Lower lobe of right lung (tissue), 2 donors: Measurements from ENCODE around the gene AFF3. TPM values are rescaled to one million over a fixed set of nuclear protein-coding genes. Genes with fewer than 3 reads are reported as not detected.

Experiments used
- ATAC-seq, 2 donors: fragments of 200-7000 bp; cut with Tn5 transposase; one replicate each; pipeline ENCODE4 v1.9.1; 2020 to 2022; ENCODE audit warnings: mild to moderate bottlenecking in 2 of 2, moderate library complexity in 2 of 2
- DNase-seq: peaks from one replicate; pipeline ENCODE4 v3.0.0-alpha.2; 2020
- H3K27ac ChIP-seq: fragments of 200-600 bp; one replicate; pipeline ENCODE4 v1.8.0; 2022
- H3K27me3 ChIP-seq: fragments of 200-600 bp; one replicate; pipeline ENCODE4 v1.8.0; 2022; ENCODE audit warnings: low read depth
- H3K36me3 ChIP-seq: fragments of 200-600 bp; one replicate; pipeline ENCODE4 v1.8.0; 2022; ENCODE audit warnings: mild to moderate bottlenecking
- H3K4me1 ChIP-seq: fragments of 200-600 bp; one replicate; pipeline ENCODE4 v1.8.0; 2022
- H3K4me3 ChIP-seq: fragments of 200-600 bp; one replicate; pipeline ENCODE4 v1.8.0; 2022; ENCODE audit warnings: mild to moderate bottlenecking
- H3K9me3 ChIP-seq: fragments of 200-600 bp; one replicate; pipeline ENCODE4 v1.8.0; 2022
- intact Hi-C: fragments of 100-400 bp; cut with DNase I; formaldehyde crosslinking; loops from one replicate; pipeline ENCODE4 v1.11.0; 2022
- total RNA-seq: library from RNA; stranded (reverse); fragmentation: NEBNext Ultra II Directional; extraction: Animal tissue kit (Norgen Biotek cat#: 25700); gene quantifications from one replicate; pipeline ENCODE4 v1.2.1, GENCODE V29; 2021
- TF ChIP-seq, protein P1 (sequence below): fragments of 200-600 bp; IDR thresholded peaks from one replicate; pipeline ENCODE4 v1.8.0; 2022; ENCODE audit warnings: antibody characterized with exemption, mild to moderate bottlenecking
- donor health status: DM: no; HTN: yes; CAD: no; lungs with severe emphysema.

The AFF3 gene
- total RNA-seq, 1 donor from 2014 or later, result 57.3 TPM

DNA sequence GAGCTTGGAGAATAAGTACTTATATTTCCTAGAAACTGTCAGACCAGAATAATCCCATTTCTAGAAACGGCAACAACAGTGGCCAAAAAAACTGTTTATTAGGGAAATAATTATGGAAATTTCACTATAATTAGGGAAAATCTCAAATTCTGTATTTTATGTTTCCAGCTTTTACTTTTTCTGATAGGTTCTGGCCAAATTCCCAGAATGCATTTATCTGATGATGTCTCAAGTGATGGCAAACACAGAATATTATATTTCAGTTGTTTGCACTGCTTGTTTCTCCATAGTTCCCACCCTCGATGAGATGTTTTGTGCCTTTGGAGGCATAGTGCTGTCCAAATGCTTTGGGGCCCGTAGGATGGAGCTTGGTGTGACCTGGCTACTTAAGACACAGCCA, 66.9 kb downstream of the AFF3 start:
- DNase-seq (no peak), ATAC-seq (no peak)
- TF ChIP-seq, protein P1, sequence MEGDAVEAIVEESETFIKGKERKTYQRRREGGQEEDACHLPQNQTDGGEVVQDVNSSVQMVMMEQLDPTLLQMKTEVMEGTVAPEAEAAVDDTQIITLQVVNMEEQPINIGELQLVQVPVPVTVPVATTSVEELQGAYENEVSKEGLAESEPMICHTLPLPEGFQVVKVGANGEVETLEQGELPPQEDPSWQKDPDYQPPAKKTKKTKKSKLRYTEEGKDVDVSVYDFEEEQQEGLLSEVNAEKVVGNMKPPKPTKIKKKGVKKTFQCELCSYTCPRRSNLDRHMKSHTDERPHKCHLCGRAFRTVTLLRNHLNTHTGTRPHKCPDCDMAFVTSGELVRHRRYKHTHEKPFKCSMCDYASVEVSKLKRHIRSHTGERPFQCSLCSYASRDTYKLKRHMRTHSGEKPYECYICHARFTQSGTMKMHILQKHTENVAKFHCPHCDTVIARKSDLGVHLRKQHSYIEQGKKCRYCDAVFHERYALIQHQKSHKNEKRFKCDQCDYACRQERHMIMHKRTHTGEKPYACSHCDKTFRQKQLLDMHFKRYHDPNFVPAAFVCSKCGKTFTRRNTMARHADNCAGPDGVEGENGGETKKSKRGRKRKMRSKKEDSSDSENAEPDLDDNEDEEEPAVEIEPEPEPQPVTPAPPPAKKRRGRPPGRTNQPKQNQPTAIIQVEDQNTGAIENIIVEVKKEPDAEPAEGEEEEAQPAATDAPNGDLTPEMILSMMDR, result no peak
- H3K36me3 ChIP-seq, result no peaks in the 10 kb centered on the region
- no peak overlapping the region for H3K27ac ChIP-seq
- no peak overlapping the region for H3K4me3 ChIP-seq
- H3K4me1 ChIP-seq, result peaks cover 4% of the 10 kb centered on the region
- H3K27me3 ChIP-seq, result no peaks in the 10 kb centered on the region
- no peaks in the 10 kb centered on the region for H3K9me3 ChIP-seq
- intact Hi-C loops, result no loop called here

DNA sequence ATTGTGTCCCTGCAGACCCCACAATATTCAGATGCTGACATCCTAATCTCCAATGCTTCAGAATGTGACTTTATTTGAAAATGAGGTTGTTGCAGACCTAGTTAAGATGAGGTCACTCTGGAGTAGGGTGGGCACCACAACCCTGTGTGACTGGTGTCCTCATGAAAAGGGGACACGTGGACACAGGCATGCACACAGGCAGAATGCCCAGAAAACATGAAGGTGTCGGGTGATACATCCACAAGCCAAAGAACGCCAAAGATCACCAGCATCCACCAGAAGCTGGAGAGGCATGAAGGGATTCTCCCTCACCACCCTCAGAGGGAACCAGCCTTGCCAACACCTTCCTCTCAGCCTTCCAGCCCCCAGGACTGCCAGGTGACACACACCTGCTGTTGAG, 69.3 kb downstream of the AFF3 start:
- Histone ChIP-seq H3K27ac (no peak overlapping the region), H3K4me3 (no peak overlapping the region), H3K9me3 (no peaks in the 10 kb centered on the region), H3K27me3 (no peaks in the 10 kb centered on the region), H3K36me3 (no peaks in the 10 kb centered on the region), H3K4me1 (peaks cover 4% of the 10 kb centered on the region)
- ATAC-seq (no peak), DNase-seq (no peak)
- TF ChIP-seq, protein P1, result no peak
- intact Hi-C loops, result no loop called here

DNA sequence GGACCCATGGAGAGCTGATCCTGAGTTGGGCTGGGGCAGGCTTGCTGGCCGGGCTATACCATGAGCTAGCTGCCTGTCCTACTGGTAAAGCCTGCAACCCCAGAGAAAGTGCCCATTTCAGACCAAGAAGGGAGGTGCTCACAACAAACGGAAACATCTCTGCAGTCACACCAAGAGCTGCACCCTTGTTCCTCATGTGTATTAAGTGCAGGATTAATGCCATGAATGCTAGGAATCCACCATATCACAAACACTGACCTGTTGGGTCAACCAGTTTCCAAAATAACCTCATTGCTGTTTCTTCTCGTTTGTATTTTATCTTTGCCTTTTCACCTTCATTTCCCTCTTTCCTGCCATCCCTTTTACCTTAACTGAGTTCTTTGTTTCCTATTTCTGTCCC, 69.9 kb downstream of the AFF3 start:
- Histone ChIP-seq H3K4me1 (peaks cover 9% of the 10 kb centered on the region), H3K36me3 (no peaks in the 10 kb centered on the region), H3K9me3 (no peaks in the 10 kb centered on the region), H3K4me3 (no peak overlapping the region), H3K27ac (no peak overlapping the region), H3K27me3 (no peaks in the 10 kb centered on the region)
- ATAC-seq, result no peak
- no peak for DNase-seq
- TF ChIP-seq, protein P1, result no peak
- intact Hi-C loops, result no loop called here

DNA sequence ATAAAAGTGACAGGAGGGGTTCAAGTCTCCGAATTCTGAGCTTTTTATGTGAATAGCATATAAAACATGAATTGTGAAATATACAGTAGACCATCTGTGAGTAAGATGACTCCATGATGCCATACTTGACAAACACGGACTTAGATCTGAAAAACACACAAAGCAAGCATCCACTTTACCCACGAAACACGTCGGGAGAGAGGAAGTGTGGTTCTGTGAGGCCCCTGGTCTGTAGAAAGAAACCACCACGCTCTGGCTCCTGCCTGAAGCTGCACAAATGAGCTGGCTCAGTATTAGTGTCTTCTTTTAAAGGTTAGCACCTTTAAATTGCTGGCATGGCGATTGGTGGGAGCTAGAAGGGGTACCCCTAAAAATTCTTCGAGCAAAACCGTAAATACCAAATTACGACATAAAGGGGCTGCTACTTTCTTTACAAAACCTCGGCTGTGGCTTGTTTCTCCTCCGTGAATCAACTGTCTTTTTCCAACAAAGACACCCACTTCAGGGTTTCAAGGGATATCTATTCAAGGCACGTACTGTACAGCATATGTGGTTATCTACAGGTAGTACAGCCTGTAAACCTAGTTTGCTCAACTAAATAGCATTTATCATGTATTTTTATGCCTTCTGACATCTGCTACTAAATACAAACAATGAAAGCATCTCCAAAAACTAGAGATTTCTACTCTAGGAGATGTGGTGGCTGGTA, 70.9 kb downstream of the AFF3 start:
- Histone ChIP-seq H3K27ac (no peak overlapping the region), H3K36me3 (no peaks in the 10 kb centered on the region), H3K9me3 (no peaks in the 10 kb centered on the region), H3K4me1 (peaks cover 19% of the 10 kb centered on the region), H3K4me3 (no peak overlapping the region), H3K27me3 (no peaks in the 10 kb centered on the region)
- TF ChIP-seq, protein P1, result no peak
- ATAC-seq (no peak), DNase-seq (no peak)
- intact Hi-C loops, result no loop called here

DNA sequence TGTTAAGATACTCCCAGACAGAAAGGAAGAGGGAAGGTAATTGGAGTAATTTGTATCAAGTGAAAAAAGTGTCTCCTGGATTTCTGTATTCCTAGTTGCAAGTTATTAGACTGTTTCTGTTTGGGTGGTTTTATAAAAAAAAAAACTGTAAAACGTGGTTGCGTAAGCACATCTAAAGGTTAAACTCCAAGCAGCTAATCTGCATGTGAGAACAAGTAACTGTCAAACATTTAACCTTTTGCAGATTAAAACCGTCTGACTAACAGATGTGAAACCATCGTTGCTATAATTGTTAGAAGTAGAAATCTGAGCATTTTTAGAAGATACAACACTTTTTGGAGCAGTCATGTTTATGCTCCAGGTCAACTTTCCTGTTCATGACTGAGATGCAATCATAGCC, 72.3 kb downstream of the AFF3 start:
- DNase-seq (no peak), ATAC-seq (no peak)
- Histone ChIP-seq H3K27me3 (no peaks in the 10 kb centered on the region), H3K4me3 (no peak overlapping the region), H3K36me3 (no peaks in the 10 kb centered on the region), H3K9me3 (no peaks in the 10 kb centered on the region), H3K4me1 (peaks cover 26% of the 10 kb centered on the region), H3K27ac (no peak overlapping the region)
- intact Hi-C loops, result no loop called here
- TF ChIP-seq, protein P1, result no peak
